SU-DHL-6 (cell line): ENCODE data around the gene HADH.

ENCODE experiments used
- H2AFZ ChIP-seq: fragments of 200-600 bp; sonication (generic); 2 replicates; pipeline ENCODE4 v1.6.1; 2014; ENCODE audit warnings: low read depth, mild to moderate bottlenecking, moderate library complexity, mixed read lengths, antibody characterized with exemption, low read length; ENCODE audit not compliant: severe bottlenecking
- H3F3A ChIP-seq: fragments of 200-600 bp; shearing (Covaris generic); 2 replicates; pipeline ENCODE4 v1.6.0; 2016; ENCODE audit warnings: antibody characterized with exemption, mild to moderate bottlenecking; ENCODE audit not compliant: insufficient read depth
- H3K27ac ChIP-seq: fragments of 200-600 bp; sonication (generic); 2 replicates; pipeline ENCODE4 v1.5.1; 2016; ENCODE audit warnings: low read depth, mild to moderate bottlenecking, low read length, moderate library complexity, mixed read lengths
- H3K27me3 ChIP-seq: fragments of 200-600 bp; sonication (generic), shearing (Covaris generic); 2 replicates; pipeline ENCODE4 v1.6.0; 2014; ENCODE audit warnings: mild to moderate bottlenecking, low read length
- H3K36me3 ChIP-seq: fragments of 200-600 bp; sonication (generic); 2 replicates; pipeline ENCODE4 v1.6.1; 2014; ENCODE audit warnings: mild to moderate bottlenecking, low read length, mixed read lengths
- H3K4me2 ChIP-seq: fragments of 300-600, 200-600 bp; shearing (Covaris generic), sonication (generic); 2 replicates; pipeline ENCODE4 v1.6.0; 2014; ENCODE audit warnings: low read length, low read depth, mild to moderate bottlenecking; ENCODE audit not compliant: poor library complexity, severe bottlenecking
- H3K4me3 ChIP-seq: fragments of 200-600 bp; sonication (generic); 2 replicates; pipeline ENCODE4 v1.5.1; 2014; ENCODE audit warnings: antibody characterized with exemption, low read length, mild to moderate bottlenecking, mixed read lengths; ENCODE audit not compliant: insufficient read depth, poor library complexity, severe bottlenecking
- H3K79me2 ChIP-seq: fragments of 200-600 bp; sonication (generic); 2 replicates; pipeline ENCODE4 v1.6.1; 2014; ENCODE audit warnings: mild to moderate bottlenecking, low read length, moderate library complexity; ENCODE audit not compliant: insufficient read depth
- H3K9ac ChIP-seq: fragments of 200-600 bp; sonication (generic); 2 replicates; pipeline ENCODE4 v1.7.0; 2014; ENCODE audit warnings: mild to moderate bottlenecking, low read length
- H3K9me2 ChIP-seq: fragments of 200-600 bp; sonication (generic); replicated peaks from 2 replicates; pipeline ENCODE4 v1.6.1; 2014; ENCODE audit warnings: low read length; ENCODE audit not compliant: insufficient read depth
- H3K9me3 ChIP-seq: fragments of 200-600 bp; sonication (generic); 2 replicates; pipeline ENCODE4 v1.6.1; 2014; ENCODE audit warnings: low read length, mixed read lengths; ENCODE audit not compliant: insufficient read depth
- H4K20me1 ChIP-seq: fragments of 200-600 bp; sonication (generic); 2 replicates; pipeline ENCODE4 v1.6.1; 2014; ENCODE audit warnings: low read depth, mild to moderate bottlenecking, antibody characterized with exemption, low read length, moderate library complexity, mixed read lengths
- EZH2phosphoT487 ChIP-seq: fragments of 200-600 bp; sonication (generic), shearing (Covaris generic); conservative IDR thresholded peaks from 2 replicates; pipeline ENCODE4 v1.6.1; 2018; ENCODE audit warnings: mild to moderate bottlenecking, antibody characterized with exemption, low read length, moderate library complexity, mixed read lengths
- TF ChIP-seq, protein P1 (sequence below): fragments of 200-600 bp; sonication (generic); IDR thresholded peaks from one replicate; pipeline ENCODE4 v1.5.1; 2017; ENCODE audit warnings: antibody characterized with exemption, mild to moderate bottlenecking, low read length, moderate library complexity; ENCODE audit not compliant: insufficient read depth, poor library complexity, severe bottlenecking

The HADH gene

DNA sequence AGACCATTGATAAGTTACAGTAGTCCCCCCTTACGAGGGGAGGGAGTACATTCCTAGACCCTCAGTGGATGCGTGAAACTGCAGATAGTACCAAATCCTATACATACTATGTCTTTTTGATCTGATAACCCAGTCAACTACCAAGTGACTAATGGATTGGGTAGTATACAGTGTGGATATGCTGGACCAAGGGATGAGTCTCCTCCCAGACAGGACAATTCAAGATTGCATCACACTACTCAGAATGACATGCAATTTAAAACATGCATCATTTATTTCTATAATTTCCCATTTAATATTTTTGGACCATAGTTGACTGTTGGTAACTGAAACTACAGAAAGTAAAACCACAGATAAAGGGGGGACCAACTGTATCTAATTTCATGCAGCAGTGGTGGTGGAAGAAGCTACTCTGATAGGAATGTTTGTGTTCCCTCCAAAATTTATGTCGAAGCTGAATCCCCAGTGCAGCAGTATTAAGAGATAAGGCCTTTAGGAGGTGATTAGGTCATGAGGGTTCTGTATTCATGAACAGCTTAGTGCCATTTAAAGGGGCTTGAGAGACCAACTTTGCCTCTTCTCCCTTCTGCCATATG, 11.9 kb downstream of the HADH start:
- Histone ChIP-seq H3K79me2 (peaks cover 62% of the 10 kb centered on the region), H3K27me3 (no peaks in the 10 kb centered on the region), H4K20me1 (no peaks in the 10 kb centered on the region), H3K9me2 (no peaks in the 10 kb centered on the region), H3K4me3 (no peak overlapping the region), H3K27ac (no peak overlapping the region), H3K9me3 (no peaks in the 10 kb centered on the region), H3K9ac (no peak overlapping the region), H3K36me3 (0 out of 2 replicates have a peak, but pooled peaks cover 2% of the 10 kb centered on the region), H2AFZ (no peak overlapping the region), H3K4me2 (no peak overlapping the region), H3F3A (no peaks in the 10 kb centered on the region)
- TF ChIP-seq, protein P1, sequence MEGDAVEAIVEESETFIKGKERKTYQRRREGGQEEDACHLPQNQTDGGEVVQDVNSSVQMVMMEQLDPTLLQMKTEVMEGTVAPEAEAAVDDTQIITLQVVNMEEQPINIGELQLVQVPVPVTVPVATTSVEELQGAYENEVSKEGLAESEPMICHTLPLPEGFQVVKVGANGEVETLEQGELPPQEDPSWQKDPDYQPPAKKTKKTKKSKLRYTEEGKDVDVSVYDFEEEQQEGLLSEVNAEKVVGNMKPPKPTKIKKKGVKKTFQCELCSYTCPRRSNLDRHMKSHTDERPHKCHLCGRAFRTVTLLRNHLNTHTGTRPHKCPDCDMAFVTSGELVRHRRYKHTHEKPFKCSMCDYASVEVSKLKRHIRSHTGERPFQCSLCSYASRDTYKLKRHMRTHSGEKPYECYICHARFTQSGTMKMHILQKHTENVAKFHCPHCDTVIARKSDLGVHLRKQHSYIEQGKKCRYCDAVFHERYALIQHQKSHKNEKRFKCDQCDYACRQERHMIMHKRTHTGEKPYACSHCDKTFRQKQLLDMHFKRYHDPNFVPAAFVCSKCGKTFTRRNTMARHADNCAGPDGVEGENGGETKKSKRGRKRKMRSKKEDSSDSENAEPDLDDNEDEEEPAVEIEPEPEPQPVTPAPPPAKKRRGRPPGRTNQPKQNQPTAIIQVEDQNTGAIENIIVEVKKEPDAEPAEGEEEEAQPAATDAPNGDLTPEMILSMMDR = no peak
- TF ChIP-seq EZH2phosphoT487 = no peak

DNA sequence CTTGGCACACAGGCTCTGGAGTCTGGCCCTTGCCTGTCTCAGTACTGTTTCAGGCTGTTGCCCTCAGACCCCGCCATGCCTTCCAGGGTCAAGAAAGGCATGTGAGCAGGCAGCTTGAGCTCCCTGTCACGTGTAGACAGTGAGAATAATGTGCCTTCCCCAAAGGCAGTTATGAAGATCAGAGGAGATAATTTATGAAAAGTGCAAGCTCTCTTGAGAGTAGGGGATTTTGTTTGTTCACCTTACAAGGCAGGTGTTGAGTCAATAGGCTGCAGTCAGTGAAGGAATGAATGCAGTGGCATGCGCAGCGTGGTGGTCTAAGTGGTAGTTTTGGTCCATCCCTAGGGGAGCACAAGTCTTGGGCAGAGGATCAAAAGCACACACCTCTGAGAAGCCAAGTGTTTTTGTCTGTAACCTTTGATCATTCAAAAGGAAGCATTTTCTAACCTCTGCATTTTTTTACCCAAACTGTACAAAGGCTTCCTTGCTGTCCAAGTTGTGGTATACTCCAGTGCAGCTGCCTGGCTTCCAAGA, 14.4 kb downstream of the HADH start:
- H3K36me3 ChIP-seq = 0 out of 2 replicates have a peak, but pooled peaks cover 2% of the 10 kb centered on the region
- H3K79me2 ChIP-seq = peaks cover 49% of the 10 kb centered on the region

DNA sequence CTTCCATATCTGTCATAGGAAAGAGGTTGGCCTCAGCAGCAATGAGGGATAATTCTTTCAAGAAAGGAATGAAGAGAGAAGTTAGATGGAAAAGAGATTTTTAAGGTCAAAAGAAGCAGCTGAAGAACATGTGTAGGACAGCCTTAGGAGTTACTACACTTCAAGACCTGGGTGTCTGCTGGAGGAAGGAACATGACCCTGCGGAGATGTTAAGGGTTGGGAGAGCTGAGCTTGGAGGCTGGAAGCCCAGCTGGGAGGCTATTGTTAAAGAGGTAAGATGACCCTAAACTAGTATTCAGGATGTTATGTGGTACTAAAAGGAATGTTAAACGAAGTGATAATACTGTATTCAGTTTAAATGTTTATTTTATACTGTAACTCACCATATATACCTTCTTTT, 15.0 kb downstream of the HADH start:
- H3K27me3 ChIP-seq = no peaks in the 10 kb centered on the region
- TF ChIP-seq, protein P1 = no peak
- TF ChIP-seq EZH2phosphoT487 = no peak
- H3F3A ChIP-seq = no peaks in the 10 kb centered on the region
- peaks cover 46% of the 10 kb centered on the region for H3K79me2 ChIP-seq
- no peaks in the 10 kb centered on the region for H4K20me1 ChIP-seq
- H3K27ac ChIP-seq = no peak overlapping the region
- H3K9me2 ChIP-seq = no peaks in the 10 kb centered on the region
- no peak overlapping the region for H3K4me2 ChIP-seq
- H3K9ac ChIP-seq = no peak overlapping the region
- no peak overlapping the region for H2AFZ ChIP-seq
- H3K9me3 ChIP-seq = no peaks in the 10 kb centered on the region
- no peak overlapping the region for H3K4me3 ChIP-seq
- H3K36me3 ChIP-seq = 0 out of 2 replicates have a peak, but pooled peaks cover 2% of the 10 kb centered on the region

More for the DNA sequence above, 14.4 kb downstream of the HADH start:
- no peak overlapping the region for H3K27ac ChIP-seq
- no peaks in the 10 kb centered on the region for H3K9me2 ChIP-seq
- TF ChIP-seq EZH2phosphoT487 = no peak
- TF ChIP-seq, protein P1 = no peak
- H2AFZ ChIP-seq = no peak overlapping the region
- H3K4me3 ChIP-seq = no peak overlapping the region
- H3K27me3 ChIP-seq = no peaks in the 10 kb centered on the region
- H3K9ac ChIP-seq = no peak overlapping the region
- H3K9me3 ChIP-seq = no peaks in the 10 kb centered on the region
- no peaks in the 10 kb centered on the region for H3F3A ChIP-seq
- no peak overlapping the region for H3K4me2 ChIP-seq
- H4K20me1 ChIP-seq = no peaks in the 10 kb centered on the region
